SU-DHL-6 (cell line): ENCODE results near the gene MEI1.

Source experiments
- CTCF ChIP-seq: fragments of 200-600 bp; sonication (generic); IDR thresholded peaks from one replicate; pipeline ENCODE4 v1.5.1; 2017; ENCODE audit warnings: antibody characterized with exemption, mild to moderate bottlenecking, low read length, moderate library complexity; ENCODE audit not compliant: insufficient read depth, poor library complexity, severe bottlenecking
- EZH2phosphoT487 ChIP-seq: fragments of 200-600 bp; sonication (generic), shearing (Covaris generic); conservative IDR thresholded peaks from 2 replicates; pipeline ENCODE4 v1.6.1; 2018; ENCODE audit warnings: mild to moderate bottlenecking, antibody characterized with exemption, low read length, moderate library complexity, mixed read lengths

- TF ChIP-seq CTCF, result no peak
- no peak for TF ChIP-seq EZH2phosphoT487
Observed at GRCh38 chr22:41757502-41757901, 58.2 kb downstream of the MEI1 start.
